Endodermal cell (in vitro differentiated cells): ENCODE results near the gene SIK2. TPM values are rescaled to one million over a fixed set of nuclear protein-coding genes. Genes with fewer than 3 reads are reported as not detected.

ENCODE experiments used
- DNase-seq: peaks from one replicate; pipeline ENCODE4 v3.0.0-alpha.2; 2017
- H3K27ac ChIP-seq: 2 replicates; pipeline ENCODE4 v1.5.1; 2013; ENCODE audit warnings: mild to moderate bottlenecking, low read depth, low read length, moderate library complexity
- H3K27me3 ChIP-seq: 2 replicates; pipeline ENCODE4 v1.6.1; 2013; ENCODE audit warnings: mild to moderate bottlenecking, low read length, moderate library complexity; ENCODE audit not compliant: insufficient read depth, control insufficient read depth, poor library complexity, severe bottlenecking
- H3K36me3 ChIP-seq: 2 replicates; pipeline ENCODE4 v1.7.0; 2013; ENCODE audit warnings: mild to moderate bottlenecking, low read length, moderate library complexity; ENCODE audit not compliant: control insufficient read depth, insufficient read depth
- H3K4me1 ChIP-seq: one replicate; pipeline ENCODE4 v1.7.0; 2013; ENCODE audit warnings: low read length; ENCODE audit not compliant: control insufficient read depth, insufficient read depth
- H3K4me3 ChIP-seq: 2 replicates; pipeline ENCODE4 v1.5.1; 2013; ENCODE audit warnings: mild to moderate bottlenecking, low read length, moderate library complexity
- H3K9ac ChIP-seq: 2 replicates; pipeline ENCODE4 v1.6.1; 2013; ENCODE audit warnings: mild to moderate bottlenecking, low read length, moderate library complexity; ENCODE audit not compliant: poor library complexity, severe bottlenecking; ENCODE audit errors: extremely low read depth
- H3K9me3 ChIP-seq: 2 replicates; pipeline ENCODE4 v1.6.1; 2013; ENCODE audit warnings: mild to moderate bottlenecking, low read length, moderate library complexity; ENCODE audit not compliant: control insufficient read depth
- H3K27ac Mint-ChIP-seq: 2 replicates; pipeline ENCODE4 v1.8.0; 2020; ENCODE audit warnings: mixed read lengths
- H3K27me3 Mint-ChIP-seq: 2 replicates; pipeline ENCODE4 v1.8.0; 2021; ENCODE audit warnings: mild to moderate bottlenecking, mixed read lengths; ENCODE audit not compliant: insufficient read depth
- H3K36me3 Mint-ChIP-seq: 2 replicates; pipeline ENCODE4 v1.8.0; 2020; ENCODE audit warnings: low read depth, mixed read lengths
- H3K4me1 Mint-ChIP-seq: 2 replicates; pipeline ENCODE4 v1.8.0; 2020; ENCODE audit warnings: mixed read lengths
- H3K4me3 Mint-ChIP-seq: 2 replicates; pipeline ENCODE4 v1.8.0; 2020; ENCODE audit warnings: mild to moderate bottlenecking, moderate library complexity, mixed read lengths
- H3K9me3 Mint-ChIP-seq: 2 replicates; pipeline ENCODE4 v1.8.0; 2020; ENCODE audit warnings: mild to moderate bottlenecking, mixed read lengths
- CTCF ChIP-seq: fragments of 200-600 bp; sonication (generic); conservative IDR thresholded peaks from 2 replicates; pipeline ENCODE4 v1.5.0; 2021; ENCODE audit warnings: antibody characterized with exemption, mild to moderate bottlenecking
- WGBS, 2 experiments: methylation state at CpG; one replicate each; pipeline versions ENCODE4 v1.1.5 to v1.1.7; 2013; ENCODE audit warnings: missing lambda C conversion rate in 2 of 2, mixed read lengths in 1 of 2; ENCODE audit not compliant: insufficient coverage in 1 of 2, insufficient read length in 1 of 2; 5-methylcytosine and 5-hydroxymethylcytosine counted together
- total RNA-seq, 2 donors: library from RNA; stranded (reverse); fragmentation: NEBNext Ultra II Directional in 1 of 2; extraction: Animal tissue kit (Norgen Biotek cat#: 25700) in 1 of 2; gene quantifications; 2 replicates in 1 of 2; 3 replicates in 1 of 2; pipeline ENCODE4 v1.2.1, GENCODE V29; 2021

SIK2 gene
- total RNA-seq, 2 donors from 2014 or later, result 13.2 to 13.4 TPM

- no peak overlapping the region for H3K27ac Mint-ChIP-seq
- H3K36me3 Mint-ChIP-seq, result peaks cover 9% of the 10 kb centered on the region
- no peak for TF ChIP-seq CTCF
- H3K4me3 Mint-ChIP-seq, result no peak overlapping the region
- H3K4me1 ChIP-seq, result no peaks in the 10 kb centered on the region
- no peaks in the 10 kb centered on the region for H3K36me3 ChIP-seq
- no peaks in the 10 kb centered on the region for H3K4me1 Mint-ChIP-seq
- H3K27me3 Mint-ChIP-seq, result no peaks in the 10 kb centered on the region
- WGBS, 2 experiments, result 94 to 100% methylated on average over 2 of the region's 2 CpGs
- H3K27me3 ChIP-seq, result no peaks in the 10 kb centered on the region
- H3K9ac ChIP-seq, result no peak overlapping the region
- H3K27ac ChIP-seq, result no peak overlapping the region
- no peaks in the 10 kb centered on the region for H3K9me3 Mint-ChIP-seq
- no peaks in the 10 kb centered on the region for H3K9me3 ChIP-seq
- no peak for DNase-seq
- H3K4me3 ChIP-seq, result no peak overlapping the region
Observed at GRCh38 chr11:111660822-111661221, 58.6 kb downstream of the SIK2 start.

GRCh38 chr11:111663820-111664219 is 61.6 kb downstream of the SIK2 start:
- no peaks in the 10 kb centered on the region for H3K9me3 ChIP-seq
- TF ChIP-seq CTCF, result no peak
- H3K4me1 Mint-ChIP-seq, result no peaks in the 10 kb centered on the region
- no peak overlapping the region for H3K27ac Mint-ChIP-seq
- no peak overlapping the region for H3K27ac ChIP-seq
- no peaks in the 10 kb centered on the region for H3K4me1 ChIP-seq
- DNase-seq, result no peak
- H3K9ac ChIP-seq, result no peak overlapping the region
- no peaks in the 10 kb centered on the region for H3K9me3 Mint-ChIP-seq
- no peaks in the 10 kb centered on the region for H3K36me3 ChIP-seq
- H3K36me3 Mint-ChIP-seq, result peaks cover 9% of the 10 kb centered on the region
- H3K27me3 ChIP-seq, result no peaks in the 10 kb centered on the region
- no peak overlapping the region for H3K4me3 Mint-ChIP-seq
- H3K27me3 Mint-ChIP-seq, result no peaks in the 10 kb centered on the region
- H3K4me3 ChIP-seq, result no peak overlapping the region

- Histone ChIP-seq H3K9me3 (no peaks in the 10 kb centered on the region), H3K9ac (no peak overlapping the region), H3K27me3 (no peaks in the 10 kb centered on the region), H3K4me1 (no peaks in the 10 kb centered on the region), H3K36me3 (no peaks in the 10 kb centered on the region), H3K27ac (no peak overlapping the region), H3K4me3 (no peak overlapping the region)
- H3K9me3 Mint-ChIP-seq, result no peaks in the 10 kb centered on the region
- TF ChIP-seq CTCF, result no peak
- DNase-seq, result peak; percentile 71
- no peak overlapping the region for H3K4me3 Mint-ChIP-seq
- no peaks in the 10 kb centered on the region for H3K27me3 Mint-ChIP-seq
- no peak overlapping the region for H3K27ac Mint-ChIP-seq
- 56 to 73% methylated on average over 2 to 3 of the region's 3 CpGs for WGBS, 2 experiments
- peaks cover 9% of the 10 kb centered on the region for H3K36me3 Mint-ChIP-seq
- H3K4me1 Mint-ChIP-seq, result no peaks in the 10 kb centered on the region
Observed at GRCh38 chr11:111665777-111666176, 63.5 kb downstream of the SIK2 start.
